Spleen (tissue), 7 donors: ENCODE data around the gene PCDHGA3.

ENCODE experiments used
- POLR2A ChIP-seq, 3 donors: fragments of 450-650 bp; IDR thresholded peaks; one replicate each; pipeline ENCODE4 v1.5.1; 2017; ENCODE audit warnings: antibody characterized with exemption in 3 of 3, mild to moderate bottlenecking in 1 of 3
- TF ChIP-seq, protein P1 (sequence below), 11 experiments: fragments of 200-600 bp in 7 of 11; fragments of 450-650 bp in 4 of 11; sonication (generic) in 4 of 11; IDR thresholded peaks in 8 of 11; conservative IDR thresholded peaks in 3 of 11; 1 replicate in 7 of 11; 2 replicates in 4 of 11; pipeline versions ENCODE4 v1.4.0 to v1.8.0; 2016 to 2021; ENCODE audit warnings: antibody characterized with exemption in 11 of 11, inconsistent platforms in 4 of 11, mild to moderate bottlenecking in 1 of 11
- donor health status: DM: no; HTN: no; CAD: no; lungs with moderate emphysema.
- donor health status: DM: no; HTN: no; CAD: no.
- donor health status: DM: no; HTN: no; CAD: no.

GRCh38 chr5:141319699-141320098 lies 23.9 kb upstream of the PCDHGA3 start:
- TF ChIP-seq, protein P1, sequence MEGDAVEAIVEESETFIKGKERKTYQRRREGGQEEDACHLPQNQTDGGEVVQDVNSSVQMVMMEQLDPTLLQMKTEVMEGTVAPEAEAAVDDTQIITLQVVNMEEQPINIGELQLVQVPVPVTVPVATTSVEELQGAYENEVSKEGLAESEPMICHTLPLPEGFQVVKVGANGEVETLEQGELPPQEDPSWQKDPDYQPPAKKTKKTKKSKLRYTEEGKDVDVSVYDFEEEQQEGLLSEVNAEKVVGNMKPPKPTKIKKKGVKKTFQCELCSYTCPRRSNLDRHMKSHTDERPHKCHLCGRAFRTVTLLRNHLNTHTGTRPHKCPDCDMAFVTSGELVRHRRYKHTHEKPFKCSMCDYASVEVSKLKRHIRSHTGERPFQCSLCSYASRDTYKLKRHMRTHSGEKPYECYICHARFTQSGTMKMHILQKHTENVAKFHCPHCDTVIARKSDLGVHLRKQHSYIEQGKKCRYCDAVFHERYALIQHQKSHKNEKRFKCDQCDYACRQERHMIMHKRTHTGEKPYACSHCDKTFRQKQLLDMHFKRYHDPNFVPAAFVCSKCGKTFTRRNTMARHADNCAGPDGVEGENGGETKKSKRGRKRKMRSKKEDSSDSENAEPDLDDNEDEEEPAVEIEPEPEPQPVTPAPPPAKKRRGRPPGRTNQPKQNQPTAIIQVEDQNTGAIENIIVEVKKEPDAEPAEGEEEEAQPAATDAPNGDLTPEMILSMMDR (IDR thresholded peaks at IDR 0.05 in 8 of 11, conservative IDR thresholded peaks at IDR 0.05 in 3 of 11) = no peak
- TF ChIP-seq POLR2A (IDR thresholded peaks at IDR 0.05) = no peak
